Endothelial cell of umbilical vein (primary cell): ENCODE results near the gene LIPA. TPM values are rescaled to one million over a fixed set of nuclear protein-coding genes. Genes with fewer than 3 reads are reported as not detected.

Experiments
- BruUV-seq: library from RNA; stranded (reverse); fragments of 400-500 nt; replicated peaks from 2 replicates; lab custom pipeline; 2021; lab: Mats Ljungman, UMichigan
- CTCF ChIA-PET: fragments of 300-600, 350-600 bp; sonication (Branson Sonifier 250); formaldehyde crosslinking; loops from one replicate; lab custom pipeline; 2021; ENCODE audit warnings: antibody characterized with exemption, inconsistent platforms; lab: Charles Lee
- POLR2A ChIA-PET: fragments of 300-600, 350-600 bp; sonication (Branson Sonifier 250); formaldehyde crosslinking; loops from one replicate; lab custom pipeline; 2021; ENCODE audit warnings: antibody characterized with exemption, inconsistent platforms; lab: Charles Lee
- DNase-seq: peaks from one replicate; pipeline ENCODE4 v3.0.0-alpha.2; 2011; ENCODE audit warnings: low read depth, low spot score
- FAIRE-seq: peaks from 2 replicates; lab custom pipeline; 2011; peaks lifted over from hg19 to GRCh38; lab: Jason Lieb, UNC
- H2AFZ ChIP-seq: 2 replicates; pipeline ENCODE4 v1.6.0; 2012; ENCODE audit warnings: low read depth, low read length, control low read depth, inconsistent platforms
- H3K27ac ChIP-seq: 2 replicates; pipeline ENCODE4 v1.5.1; 2011; ENCODE audit warnings: low read depth, mild to moderate bottlenecking, control low read depth, low read length, moderate library complexity; ENCODE audit not compliant: insufficient read depth
- H3K27me3 ChIP-seq, 2 experiments: 2 replicates each; pipeline versions ENCODE4 v1.6.0 to v1.6.1; 2011; ENCODE audit warnings: low read length in 2 of 2, mixed read lengths in 1 of 2; ENCODE audit not compliant: control insufficient read depth in 2 of 2, insufficient read depth in 2 of 2
- H3K36me3 ChIP-seq, 2 experiments: 2 replicates in 1 of 2; 3 replicates in 1 of 2; pipeline ENCODE4 v1.5.1; 2011; ENCODE audit warnings: low read length in 2 of 2, mild to moderate bottlenecking in 1 of 2, moderate library complexity in 1 of 2; ENCODE audit not compliant: control insufficient read depth in 2 of 2, insufficient read depth in 2 of 2; ENCODE audit errors: extremely low read depth in 1 of 2
- H3K4me1 ChIP-seq: 3 replicates; pipeline ENCODE4 v1.5.1; 2011; ENCODE audit warnings: mild to moderate bottlenecking, low read length; ENCODE audit not compliant: control insufficient read depth, insufficient read depth; ENCODE audit errors: extremely low read depth
- H3K4me2 ChIP-seq: 2 replicates; pipeline ENCODE4 v1.6.1; 2011; ENCODE audit warnings: low read length, control low read depth, mixed read lengths; ENCODE audit not compliant: insufficient read depth
- H3K4me3 ChIP-seq, 3 experiments: fragments of 200-600 bp in 1 of 3; sonication (generic), shearing (Covaris generic) in 1 of 3; replicated peaks in 1 of 3; 2 replicates each; pipeline ENCODE4 v1.5.1; 2011 to 2016; ENCODE audit warnings: control low read depth in 3 of 3, low read length in 3 of 3, mild to moderate bottlenecking in 2 of 3, inconsistent platforms in 1 of 3, low read depth in 1 of 3, moderate library complexity in 1 of 3; ENCODE audit not compliant: insufficient read depth in 1 of 3
- H3K79me2 ChIP-seq: 2 replicates; pipeline ENCODE4 v1.6.0; 2012; ENCODE audit warnings: low read length, inconsistent platforms; ENCODE audit not compliant: control insufficient read depth, insufficient read depth
- H3K9ac ChIP-seq: replicated peaks from 2 replicates; pipeline ENCODE3; 2011; ENCODE audit warnings: low read length, control low read depth; ENCODE audit not compliant: insufficient read depth; ENCODE audit errors: extremely low read depth
- H3K9me1 ChIP-seq: replicated peaks from 3 replicates; pipeline ENCODE4 v1.6.0; 2011; ENCODE audit warnings: mild to moderate bottlenecking, low read length; ENCODE audit not compliant: control insufficient read depth, insufficient read depth; ENCODE audit errors: extremely low read depth
- H3K9me3 ChIP-seq: replicated peaks from 2 replicates; pipeline ENCODE4 v1.5.1; 2012; ENCODE audit warnings: low read length, inconsistent platforms; ENCODE audit not compliant: control insufficient read depth, insufficient read depth
- H4K20me1 ChIP-seq: replicated peaks from 2 replicates; pipeline ENCODE3; 2011; ENCODE audit warnings: mild to moderate bottlenecking, low read length; ENCODE audit not compliant: control insufficient read depth, insufficient read depth; ENCODE audit errors: extremely low read depth
- CTCF ChIP-seq, 2 donors: IDR thresholded peaks; 1 replicate in 1 of 2; 2 replicates in 1 of 2; pipeline ENCODE4 v1.5.1; 2011; ENCODE audit warnings: low read length in 2 of 2, mild to moderate bottlenecking in 2 of 2, moderate library complexity in 2 of 2, control low read depth in 1 of 2, inconsistent platforms in 1 of 2, low read depth in 1 of 2; ENCODE audit not compliant: insufficient read depth in 1 of 2; ENCODE audit errors: extremely low read depth in 1 of 2
- EZH2 ChIP-seq: IDR thresholded peaks from 2 replicates; pipeline ENCODE4 v1.6.1; 2012; ENCODE audit warnings: borderline replicate concordance, low read depth, mild to moderate bottlenecking, moderate library complexity, low read length, inconsistent platforms; ENCODE audit not compliant: severe bottlenecking
- FOS ChIP-seq: IDR thresholded peaks from 2 replicates; pipeline ENCODE4 v1.6.1; 2011; ENCODE audit warnings: mild to moderate bottlenecking, low read length, moderate library complexity, borderline replicate concordance; ENCODE audit not compliant: insufficient read depth
- GATA2 ChIP-seq: IDR thresholded peaks from 2 replicates; pipeline ENCODE4 v1.7.0; 2011; ENCODE audit warnings: low read depth, mild to moderate bottlenecking, moderate library complexity, mixed read lengths, low read length; ENCODE audit not compliant: insufficient read length, insufficient read depth
- JUN ChIP-seq: IDR thresholded peaks from 2 replicates; pipeline ENCODE4 v1.6.1; 2011; ENCODE audit warnings: borderline replicate concordance, low read depth; ENCODE audit not compliant: insufficient read length, insufficient read depth
- MAX ChIP-seq: IDR thresholded peaks from 2 replicates; pipeline ENCODE4 v1.6.1; 2011; ENCODE audit not compliant: insufficient read depth, insufficient read length
- MYC ChIP-seq: IDR thresholded peaks from one replicate; pipeline ENCODE4 v1.6.1; 2011; ENCODE audit warnings: mild to moderate bottlenecking, low read depth, low read length
- POLR2A ChIP-seq: IDR thresholded peaks from 2 replicates; pipeline ENCODE4 v1.6.1; 2012; ENCODE audit warnings: low read depth, mild to moderate bottlenecking, control low read depth, low read length
- POLR2AphosphoS5 ChIP-seq: IDR thresholded peaks from 2 replicates; pipeline ENCODE4 v1.6.1; 2012; ENCODE audit warnings: low read depth, mild to moderate bottlenecking, control low read depth, low read length, moderate library complexity; ENCODE audit not compliant: insufficient read depth
- dilution Hi-C: fragments of 300-500 bp; cut with MboI; formaldehyde crosslinking; loops from one replicate; pipeline ENCODE4 v1.15.0; 2019; ENCODE audit warnings: low sequenced_read_pairs; ENCODE audit not compliant: extremely low pct_ligation_motif_present
- intact Hi-C: fragments of 100-400 bp; cut with micrococcal nuclease; formaldehyde crosslinking; loops from one replicate; pipeline ENCODE4 v1.10.0; 2022
- polyA plus RNA-seq, 4 experiments: library from polyadenylated mRNA; depleted of rRNA in 3 of 4; stranded (reverse) in 3 of 4; unstranded in 1 of 4; fragments of >200 nt; gene quantifications; 2 replicates each; pipeline versions ENCODE4 v1.2.1 to v1.2.3, GENCODE V29; 2011 to 2012; ENCODE audit warnings: missing spikeins in 1 of 4
- total RNA-seq: library from RNA; stranded (reverse); gene quantifications from 2 replicates; pipeline ENCODE4 v1.2.3, GENCODE V29; 2021

LIPA gene
- total and polyA plus RNA-seq, 2 donors (not counting 3 experiments of a cell fraction or from before 2014, with no cell fraction given): 24.0 to 41.1 TPM

GRCh38 chr10:89184638-89185037 lies 66.9 kb downstream of the LIPA start:
- Histone ChIP-seq H3K36me3 (no peaks in the 10 kb centered on the region), H3K27me3 (peaks cover 0 to 6% of the 10 kb centered on the region in 2 experiments), H3K4me2 (no peak overlapping the region), H4K20me1 (no peaks in the 10 kb centered on the region), H2AFZ (no peak overlapping the region), H3K79me2 (no peaks in the 10 kb centered on the region), H3K27ac (no peak overlapping the region), H3K9me3 (no peaks in the 10 kb centered on the region), H3K4me3 (no peak overlapping the region), H3K9ac (no peak overlapping the region), H3K9me1 (no peaks in the 10 kb centered on the region), H3K4me1 (no peaks in the 10 kb centered on the region)
- CTCF ChIA-PET: interaction anchor here (1.6 kb wide), 1 partner anchor 23 kb away, joined by 5 read pairs; the partner anchor contains the start of gene CH25H
- BruUV-seq: no TSS peak
- DNase-seq: no peak
- dilution Hi-C loops (no loop called here), intact Hi-C loops (no loop called here)
- POLR2A ChIA-PET: no interaction called here
- FAIRE-seq: no peak
- TF ChIP-seq POLR2A (no peak), FOS (no peak), GATA2 (no peak), MYC (no peak), EZH2 (no peak), JUN (no peak), POLR2AphosphoS5 (no peak), CTCF (IDR thresholded peaks at IDR 0.05; ENCODE audit: extremely low read depth in 1 of 2, insufficient read depth in 1 of 2, low read depth in 1 of 2, low read length in 2 of 2) (no peak), MAX (no peak)
